ENCODE data around the gene NCKAP5.
"Not testable (repeated sequence)": the region's sequence is repeated elsewhere in the genome, so short reads cannot be mapped to it uniquely, and the experiment has no call there.

NCKAP5 gene

GRCh38 chr2:133476931-133477615 lies 91.2 kb downstream of the NCKAP5 start:
- peak; percentile 42 for DNase-seq (ENCODE audit: low read depth)
- no peak overlapping the region for H3K4me3 ChIP-seq (ENCODE audit: low read length)
- no peak for TF ChIP-seq CTCF (IDR thresholded peaks at IDR 0.05; ENCODE audit: insufficient read depth, low read depth, low read length, missing control alignments)

- no peak for DNase-seq (ENCODE audit: low read depth)
- TF ChIP-seq CTCF (IDR thresholded peaks at IDR 0.05; ENCODE audit: insufficient read depth, low read depth, low read length, missing control alignments), result no peak
- no peak overlapping the region for H3K4me3 ChIP-seq (ENCODE audit: low read length)
Measured at GRCh38 chr2:133476286-133476685, 92.0 kb downstream of the NCKAP5 start.

- DNase-seq (ENCODE audit: low read depth), result peak; percentile 84
- no peak for TF ChIP-seq CTCF (IDR thresholded peaks at IDR 0.05; ENCODE audit: insufficient read depth, low read depth, low read length, missing control alignments)
- H3K4me3 ChIP-seq (ENCODE audit: low read length), result no peak overlapping the region
Measured at GRCh38 chr2:133475610-133476009, 92.7 kb downstream of the NCKAP5 start.

GRCh38 chr2:133470446-133470845 lies 97.8 kb downstream of the NCKAP5 start:
- DNase-seq (ENCODE audit: low read depth); H3K4me3 ChIP-seq (ENCODE audit: low read length): not testable (repeated sequence)

GRCh38 chr2:133462811-133463210 lies 105.5 kb downstream of the NCKAP5 start:
- DNase-seq (ENCODE audit: low read depth), result no peak
- no peak overlapping the region for H3K4me3 ChIP-seq (ENCODE audit: low read length)
- no peak for TF ChIP-seq CTCF (IDR thresholded peaks at IDR 0.05; ENCODE audit: insufficient read depth, low read depth, low read length, missing control alignments)

- DNase-seq (ENCODE audit: low read depth), result peak; percentile 22
- no peak overlapping the region for H3K4me3 ChIP-seq (ENCODE audit: low read length)
- TF ChIP-seq CTCF (IDR thresholded peaks at IDR 0.05; ENCODE audit: insufficient read depth, low read depth, low read length, missing control alignments), result no peak
Measured at GRCh38 chr2:133461484-133461883, 106.8 kb downstream of the NCKAP5 start.

- no peak overlapping the region for H3K4me3 ChIP-seq (ENCODE audit: low read length)
- peak; percentile 86 for DNase-seq (ENCODE audit: low read depth)
- TF ChIP-seq CTCF (IDR thresholded peaks at IDR 0.05; ENCODE audit: insufficient read depth, low read depth, low read length, missing control alignments), result no peak
Measured at GRCh38 chr2:133459590-133459989, 108.7 kb downstream of the NCKAP5 start.
